ENCODE measurements around the gene FBXL7.
A peak's percentile ranks its signal among the peaks of the same experiment; 100 is the strongest.

Gene FBXL7

GRCh38 chr5:15786884-15787283 is 286.9 kb downstream of the FBXL7 start:
- peak; percentile 73 for DNase-seq

GRCh38 chr5:15787681-15788080 is 287.7 kb downstream of the FBXL7 start:
- DNase-seq = no peak

GRCh38 chr5:15789642-15790041 is 289.7 kb downstream of the FBXL7 start:
- DNase-seq = no peak

GRCh38 chr5:15790446-15791018 is 290.6 kb downstream of the FBXL7 start:
- peak; percentile 19 for DNase-seq

- peak; percentile 36 for DNase-seq
These were observed 291.3 kb downstream of the FBXL7 start for GRCh38 chr5:15791274-15791673.

GRCh38 chr5:15791859-15792258 is 291.9 kb downstream of the FBXL7 start:
- no peak for DNase-seq

- DNase-seq = no peak
These were observed 294.3 kb downstream of the FBXL7 start for GRCh38 chr5:15794052-15794985.

- no peak for DNase-seq
These were observed 296.1 kb downstream of the FBXL7 start for GRCh38 chr5:15796096-15796495.

- no peak for DNase-seq
These were observed 296.6 kb downstream of the FBXL7 start for GRCh38 chr5:15796557-15796956.

GRCh38 chr5:15797116-15797515 is 297.1 kb downstream of the FBXL7 start:
- DNase-seq = no peak

GRCh38 chr5:15798006-15798405 is 298.0 kb downstream of the FBXL7 start:
- DNase-seq = no peak

GRCh38 chr5:15799014-15799413 is 299.0 kb downstream of the FBXL7 start:
- DNase-seq = no peak

- no peak for DNase-seq
These were observed 299.6 kb downstream of the FBXL7 start for GRCh38 chr5:15799612-15800011.

GRCh38 chr5:15803280-15803679 is 303.3 kb downstream of the FBXL7 start:
- no peak for DNase-seq

GRCh38 chr5:15806613-15807012 is 306.6 kb downstream of the FBXL7 start:
- DNase-seq = no peak

GRCh38 chr5:15807248-15807647 is 307.3 kb downstream of the FBXL7 start:
- DNase-seq = no peak

- no peak for DNase-seq
These were observed 307.9 kb downstream of the FBXL7 start for GRCh38 chr5:15807871-15808270.

GRCh38 chr5:15808577-15808976 is 308.6 kb downstream of the FBXL7 start:
- DNase-seq = no peak

GRCh38 chr5:15819617-15820016 is 319.6 kb downstream of the FBXL7 start:
- DNase-seq = no peak

GRCh38 chr5:15821506-15821905 is 321.5 kb downstream of the FBXL7 start:
- no peak for DNase-seq

GRCh38 chr5:15823398-15823797 is 323.4 kb downstream of the FBXL7 start:
- no peak for DNase-seq

- DNase-seq = no peak
These were observed 327.8 kb downstream of the FBXL7 start for GRCh38 chr5:15827741-15828140.

- DNase-seq = no peak
These were observed 331.4 kb downstream of the FBXL7 start for GRCh38 chr5:15831408-15831807.

GRCh38 chr5:15833365-15833764 is 333.4 kb downstream of the FBXL7 start:
- DNase-seq = no peak
